Thoracic aorta (tissue), 2 donors: ENCODE data around the gene COL1A1. TPM values are rescaled to one million over a fixed set of nuclear protein-coding genes. Genes with fewer than 3 reads are reported as not detected.

Experiments used
- ATAC-seq: fragments of 150-250 bp; one replicate; pipeline ENCODE4 v1.8.0; 2017; ENCODE audit warnings: low read depth; ENCODE audit not compliant: insufficient number of reproducible peaks, low FRiP score
- DNase-seq: peaks from one replicate; pipeline ENCODE4 v3.0.0-alpha.2; 2020; ENCODE audit warnings: low spot score
- H3K27ac ChIP-seq, 2 donors: fragments of 200-600 bp; sonication (generic); 1 replicate in 1 of 2; 2 replicates in 1 of 2; pipeline ENCODE4 v1.5.1; 2016; ENCODE audit warnings: mild to moderate bottlenecking in 2 of 2, moderate library complexity in 2 of 2
- H3K27me3 ChIP-seq: fragments of 200-600 bp; sonication (generic); replicated peaks from 2 replicates; pipeline ENCODE4 v1.6.0; 2016; ENCODE audit warnings: mild to moderate bottlenecking; ENCODE audit not compliant: insufficient read depth
- H3K36me3 ChIP-seq: fragments of 200-600 bp; sonication (generic); one replicate; pipeline ENCODE4 v1.5.1; 2016
- H3K4me1 ChIP-seq, 2 donors: fragments of 200-600 bp; sonication (generic); 1 replicate in 1 of 2; 2 replicates in 1 of 2; pipeline versions ENCODE4 v1.5.1 to v1.6.0; 2016; ENCODE audit warnings: low read depth in 2 of 2, mild to moderate bottlenecking in 1 of 2; ENCODE audit not compliant: control insufficient read depth in 1 of 2
- H3K4me3 ChIP-seq: fragments of 200-600 bp; sonication (generic); 2 replicates; pipeline ENCODE4 v1.5.1; 2016; ENCODE audit warnings: mild to moderate bottlenecking
- H3K9me3 ChIP-seq: fragments of 200-600 bp; sonication (generic); 2 replicates; pipeline ENCODE4 v1.5.1; 2016
- total RNA-seq, 2 donors: library from RNA; depleted of rRNA; stranded (reverse); fragments of >200 nt; gene quantifications; one replicate each; pipeline versions ENCODE4 v1.1.0 to v1.2.3, GENCODE V29; 2016
- TF ChIP-seq, protein P1 (sequence below): fragments of 200-600 bp; sonication (generic); IDR thresholded peaks from one replicate; pipeline ENCODE4 v1.5.1; 2019; ENCODE audit warnings: antibody characterized with exemption

COL1A1 gene
- total RNA-seq, 2 donors from 2014 or later: 261 to 270 TPM

DNA sequence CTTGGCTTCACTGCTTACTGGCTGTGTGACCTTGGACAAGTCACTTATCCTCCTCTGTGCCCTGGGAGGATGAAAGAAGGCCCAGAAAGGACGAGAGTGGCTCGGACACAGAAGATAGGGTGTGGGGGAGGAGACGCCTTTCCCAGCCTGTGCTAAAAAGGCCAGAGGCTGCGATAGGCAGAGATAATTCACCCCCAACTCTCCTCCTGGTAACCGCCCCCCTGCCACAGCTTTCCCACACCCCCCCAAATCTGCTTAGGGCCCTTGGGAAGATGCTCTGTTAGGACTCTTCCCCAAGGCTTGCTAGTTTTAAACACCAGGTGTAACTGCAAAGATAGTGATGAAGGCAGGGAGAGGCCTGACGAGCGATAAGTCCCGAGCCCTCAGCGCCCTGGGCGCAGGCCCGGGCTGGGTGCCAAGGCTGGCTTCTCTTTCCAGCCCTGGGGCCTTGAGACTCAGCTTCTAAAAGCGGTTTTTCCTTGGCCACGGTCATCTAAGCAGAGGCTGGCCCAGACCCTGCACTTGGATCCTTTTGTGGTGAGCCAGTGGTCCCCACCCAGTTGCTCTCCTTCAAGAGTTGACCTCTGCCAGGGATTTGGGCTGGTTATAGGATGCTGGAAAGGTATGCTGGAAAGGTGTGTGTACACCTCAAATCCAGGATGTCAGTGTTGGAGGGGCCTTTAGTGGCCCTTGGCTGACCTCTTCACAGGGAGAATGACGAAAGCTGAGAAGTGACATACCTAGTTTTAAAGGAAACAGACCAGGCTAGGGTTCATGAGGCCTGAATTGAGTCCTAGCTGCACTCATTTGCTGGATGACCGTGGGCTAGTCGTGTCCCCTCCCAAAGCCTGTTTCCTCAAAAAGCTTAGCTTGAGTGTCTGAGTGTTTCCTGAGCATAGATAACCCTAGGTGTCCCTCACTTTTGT is 47.5 kb downstream of the COL1A1 start:
- ATAC-seq: no peak
- H3K27me3 ChIP-seq: no peaks in the 10 kb centered on the region
- no peaks in the 10 kb centered on the region for H3K9me3 ChIP-seq
- DNase-seq: no peak
- no peak overlapping the region for H3K4me3 ChIP-seq
- H3K36me3 ChIP-seq: no peaks in the 10 kb centered on the region
- TF ChIP-seq, protein P1, sequence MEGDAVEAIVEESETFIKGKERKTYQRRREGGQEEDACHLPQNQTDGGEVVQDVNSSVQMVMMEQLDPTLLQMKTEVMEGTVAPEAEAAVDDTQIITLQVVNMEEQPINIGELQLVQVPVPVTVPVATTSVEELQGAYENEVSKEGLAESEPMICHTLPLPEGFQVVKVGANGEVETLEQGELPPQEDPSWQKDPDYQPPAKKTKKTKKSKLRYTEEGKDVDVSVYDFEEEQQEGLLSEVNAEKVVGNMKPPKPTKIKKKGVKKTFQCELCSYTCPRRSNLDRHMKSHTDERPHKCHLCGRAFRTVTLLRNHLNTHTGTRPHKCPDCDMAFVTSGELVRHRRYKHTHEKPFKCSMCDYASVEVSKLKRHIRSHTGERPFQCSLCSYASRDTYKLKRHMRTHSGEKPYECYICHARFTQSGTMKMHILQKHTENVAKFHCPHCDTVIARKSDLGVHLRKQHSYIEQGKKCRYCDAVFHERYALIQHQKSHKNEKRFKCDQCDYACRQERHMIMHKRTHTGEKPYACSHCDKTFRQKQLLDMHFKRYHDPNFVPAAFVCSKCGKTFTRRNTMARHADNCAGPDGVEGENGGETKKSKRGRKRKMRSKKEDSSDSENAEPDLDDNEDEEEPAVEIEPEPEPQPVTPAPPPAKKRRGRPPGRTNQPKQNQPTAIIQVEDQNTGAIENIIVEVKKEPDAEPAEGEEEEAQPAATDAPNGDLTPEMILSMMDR: no peak
- peak overlapping the region; percentile 90 to 94 for H3K27ac ChIP-seq
- peaks cover 39 to 51% of the 10 kb centered on the region in 2 donors for H3K4me1 ChIP-seq

GRCh38 chr17:50152736-50153135 is 48.7 kb downstream of the COL1A1 start:
- Histone ChIP-seq H3K27me3 (no peaks in the 10 kb centered on the region), H3K9me3 (no peaks in the 10 kb centered on the region), H3K27ac (peak overlapping the region; percentile 90 to 94), H3K4me3 (peak overlapping the region; percentile 96), H3K4me1 (peaks cover 40 to 58% of the 10 kb centered on the region in 2 donors), H3K36me3 (no peaks in the 10 kb centered on the region)
- TF ChIP-seq, protein P1: no peak
- DNase-seq (no peak), ATAC-seq (no peak)

DNA sequence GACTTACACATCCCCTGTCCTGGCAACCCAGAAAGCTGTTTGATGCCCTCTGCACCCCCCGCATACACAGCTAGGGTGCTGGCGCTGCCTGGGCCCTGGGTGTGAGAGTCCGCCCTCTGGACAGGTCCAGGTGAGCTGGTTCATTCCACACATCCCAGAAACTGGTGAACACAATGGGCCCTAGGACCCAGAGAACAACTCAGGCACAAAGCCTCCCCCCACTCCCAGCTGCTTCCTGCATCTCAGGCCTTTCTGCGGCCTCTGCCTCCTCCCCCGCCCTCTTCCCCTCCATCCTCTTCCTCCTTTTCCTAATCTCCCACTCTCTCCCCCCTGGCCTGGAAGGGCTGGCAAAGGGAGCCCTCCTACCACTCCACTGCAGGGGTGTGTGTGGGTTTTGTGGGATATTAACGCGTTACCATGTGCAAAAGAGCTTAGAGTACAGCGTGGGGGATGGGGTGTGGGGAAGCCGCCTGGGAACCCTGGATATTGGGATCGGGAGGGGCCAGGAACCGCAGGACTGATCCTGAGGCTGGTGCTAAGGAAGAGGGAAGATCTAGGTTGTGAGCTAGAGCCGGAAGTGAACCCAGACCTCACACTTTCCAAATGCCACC is 49.4 kb downstream of the COL1A1 start:
- ATAC-seq (no peak), DNase-seq (no peak)
- peak overlapping the region; percentile 96 for H3K4me3 ChIP-seq
- no peaks in the 10 kb centered on the region for H3K9me3 ChIP-seq
- H3K4me1 ChIP-seq: peaks cover 45 to 65% of the 10 kb centered on the region in 2 donors
- H3K27me3 ChIP-seq: no peaks in the 10 kb centered on the region
- no peaks in the 10 kb centered on the region for H3K36me3 ChIP-seq
- H3K27ac ChIP-seq: peak overlapping the region; percentile 90 to 94
- TF ChIP-seq, protein P1: no peak

DNA sequence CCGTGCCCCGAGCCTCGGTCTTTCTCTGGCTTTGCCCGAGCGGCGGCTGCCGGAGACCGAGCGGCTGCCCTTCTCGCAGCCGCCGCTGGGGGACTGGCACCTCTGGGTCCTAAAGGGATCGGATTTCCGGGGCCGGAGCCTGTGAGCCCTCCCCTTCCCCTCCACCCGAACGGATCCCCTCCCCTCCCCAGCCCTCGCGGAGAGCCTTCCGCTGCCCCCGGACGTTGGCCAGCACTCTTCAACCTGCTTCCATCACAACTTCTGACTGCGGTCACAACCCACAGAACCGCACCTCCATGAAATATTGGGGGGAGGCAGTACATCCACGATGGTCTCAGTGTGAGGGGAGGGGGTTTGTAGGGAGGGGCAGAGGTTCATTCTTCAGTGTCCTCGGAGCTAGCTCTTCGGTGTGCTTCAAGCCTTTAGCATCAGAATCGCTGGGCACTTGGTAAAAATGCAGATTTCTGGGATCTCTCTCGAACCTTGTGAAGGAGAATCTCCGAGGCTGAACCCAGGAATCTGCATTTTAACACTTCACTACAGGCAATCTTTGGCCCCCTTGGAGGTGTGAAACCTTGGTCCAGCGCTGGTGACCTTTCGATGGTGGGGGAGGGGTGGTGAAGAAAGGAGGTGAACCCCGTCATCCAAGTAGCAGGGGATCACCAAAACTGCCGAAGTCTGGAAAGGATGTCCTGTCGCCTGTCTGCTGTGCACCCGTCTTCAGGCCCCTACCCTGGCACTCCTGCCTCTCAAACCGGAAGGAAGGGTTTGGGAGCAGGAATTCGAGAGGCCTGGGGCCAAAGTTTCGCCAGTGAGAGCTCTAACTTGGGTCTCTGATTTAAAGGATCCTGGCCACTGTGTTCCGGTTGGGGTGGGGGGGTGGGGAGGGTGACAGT is 50.1 kb downstream of the COL1A1 start:
- no peaks in the 10 kb centered on the region for H3K9me3 ChIP-seq
- peak; percentile 54 for ATAC-seq
- H3K4me3 ChIP-seq: peak overlapping the region; percentile 96
- H3K4me1 ChIP-seq: peaks cover 51 to 68% of the 10 kb centered on the region in 2 donors
- H3K36me3 ChIP-seq: no peaks in the 10 kb centered on the region
- H3K27ac ChIP-seq: peak overlapping the region; percentile 90 to 94
- TF ChIP-seq, protein P1: peak; percentile 96
- peak; percentile 72 for DNase-seq
- H3K27me3 ChIP-seq: no peaks in the 10 kb centered on the region
